GM10266 (cell line): ENCODE data around the gene EIF3F.

Experiments used
- DNase-seq: peaks from one replicate; pipeline ENCODE4 v3.0.0; 2012; ENCODE audit errors: extremely low spot score
- TF ChIP-seq, protein P1 (sequence below): IDR thresholded peaks from 2 replicates; pipeline ENCODE4 v1.5.1; 2012; ENCODE audit warnings: mild to moderate bottlenecking, low read depth; ENCODE audit not compliant: control insufficient read depth, insufficient read depth; ENCODE audit errors: missing control alignments

Gene EIF3F

DNA sequence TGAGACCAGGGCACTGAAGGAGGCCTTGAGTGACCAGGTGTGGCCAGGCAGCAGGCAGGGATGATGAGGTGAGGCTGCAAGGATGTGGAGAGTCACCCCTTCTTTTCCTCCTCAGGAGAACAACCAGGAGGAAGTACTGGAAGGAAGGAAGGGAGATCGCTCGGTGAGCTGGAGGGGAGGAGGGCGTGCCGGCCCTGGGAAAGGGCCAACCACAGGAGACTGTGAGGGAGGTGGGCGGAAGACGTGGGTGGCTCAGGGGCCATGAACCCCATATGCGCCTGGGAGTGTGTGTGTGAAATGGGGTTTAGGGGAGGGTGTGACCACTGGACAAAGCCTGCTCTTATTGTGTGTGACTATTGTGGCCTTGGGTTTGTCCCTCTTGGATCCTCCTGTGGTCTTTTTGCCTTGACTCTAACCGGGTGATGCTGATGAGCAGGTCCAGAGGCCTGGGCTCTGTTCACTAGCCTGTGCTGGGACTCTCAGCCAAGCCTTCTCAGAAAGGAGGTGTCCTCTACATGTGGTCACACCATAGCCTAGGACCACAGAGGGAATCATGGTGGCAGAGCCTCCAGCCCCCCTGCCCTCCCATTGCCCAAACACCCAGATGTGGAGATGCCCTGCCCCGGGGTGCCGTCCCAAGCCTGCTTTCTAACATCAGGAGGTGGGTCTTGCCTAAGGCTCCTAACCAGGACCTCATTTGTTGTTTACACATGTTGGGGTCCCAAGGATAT lies 52.6 kb downstream of the EIF3F start:
- no peak for DNase-seq
- TF ChIP-seq, protein P1, sequence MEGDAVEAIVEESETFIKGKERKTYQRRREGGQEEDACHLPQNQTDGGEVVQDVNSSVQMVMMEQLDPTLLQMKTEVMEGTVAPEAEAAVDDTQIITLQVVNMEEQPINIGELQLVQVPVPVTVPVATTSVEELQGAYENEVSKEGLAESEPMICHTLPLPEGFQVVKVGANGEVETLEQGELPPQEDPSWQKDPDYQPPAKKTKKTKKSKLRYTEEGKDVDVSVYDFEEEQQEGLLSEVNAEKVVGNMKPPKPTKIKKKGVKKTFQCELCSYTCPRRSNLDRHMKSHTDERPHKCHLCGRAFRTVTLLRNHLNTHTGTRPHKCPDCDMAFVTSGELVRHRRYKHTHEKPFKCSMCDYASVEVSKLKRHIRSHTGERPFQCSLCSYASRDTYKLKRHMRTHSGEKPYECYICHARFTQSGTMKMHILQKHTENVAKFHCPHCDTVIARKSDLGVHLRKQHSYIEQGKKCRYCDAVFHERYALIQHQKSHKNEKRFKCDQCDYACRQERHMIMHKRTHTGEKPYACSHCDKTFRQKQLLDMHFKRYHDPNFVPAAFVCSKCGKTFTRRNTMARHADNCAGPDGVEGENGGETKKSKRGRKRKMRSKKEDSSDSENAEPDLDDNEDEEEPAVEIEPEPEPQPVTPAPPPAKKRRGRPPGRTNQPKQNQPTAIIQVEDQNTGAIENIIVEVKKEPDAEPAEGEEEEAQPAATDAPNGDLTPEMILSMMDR = no peak

DNA sequence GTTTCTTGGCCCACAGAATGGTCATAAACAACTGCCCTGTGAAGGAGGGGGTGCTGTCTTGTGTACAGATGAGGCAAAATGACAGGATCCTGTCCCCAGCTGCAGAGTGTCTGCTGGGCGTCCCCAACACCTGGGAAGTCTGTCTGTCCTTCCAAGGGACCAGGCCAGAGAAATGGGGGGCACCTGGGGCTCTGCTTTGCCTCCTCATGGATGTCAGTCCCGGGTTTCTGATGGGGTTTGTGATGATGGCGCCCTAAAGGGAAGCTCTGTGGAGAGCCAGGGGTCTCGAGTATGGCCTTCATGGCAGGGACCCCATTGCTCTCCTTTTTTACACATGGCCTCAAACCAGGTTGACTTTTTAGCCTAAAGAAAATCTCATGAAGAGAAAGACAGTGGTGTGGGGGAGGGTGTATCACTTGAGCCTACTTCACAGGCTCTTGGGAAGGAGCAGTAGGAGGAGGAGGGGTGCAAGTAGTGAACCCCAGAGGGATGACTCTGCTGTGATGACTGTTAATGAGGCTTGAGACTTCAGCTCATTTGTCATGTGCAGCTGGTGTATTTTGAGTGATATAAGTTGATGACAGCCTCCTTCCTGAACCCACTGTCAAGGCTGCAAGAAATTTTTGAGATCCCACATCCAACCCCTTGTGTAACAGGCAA lies 53.3 kb downstream of the EIF3F start:
- TF ChIP-seq, protein P1 = no peak

DNA sequence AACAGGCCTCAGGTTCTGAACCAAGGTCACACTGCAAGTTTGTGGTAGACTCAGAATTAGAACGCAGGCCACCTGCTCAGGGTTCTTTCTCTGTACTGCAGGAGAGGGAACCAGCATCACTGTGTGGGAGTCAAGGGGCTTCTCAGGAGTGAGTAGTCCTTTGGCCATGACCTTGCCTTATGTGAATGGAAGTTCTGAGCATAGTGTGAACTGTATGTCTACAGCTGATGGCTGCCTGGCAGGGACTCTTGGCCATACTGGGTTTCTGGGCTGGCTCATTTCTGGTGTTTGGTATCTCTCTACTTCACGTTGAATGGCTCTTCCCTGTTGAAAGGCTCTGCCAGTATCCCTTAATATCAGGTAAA lies 53.8 kb downstream of the EIF3F start:
- DNase-seq = no peak
- TF ChIP-seq, protein P1 = no peak

More for the DNA sequence above, 53.3 kb downstream of the EIF3F start:
- DNase-seq = no peak

DNA sequence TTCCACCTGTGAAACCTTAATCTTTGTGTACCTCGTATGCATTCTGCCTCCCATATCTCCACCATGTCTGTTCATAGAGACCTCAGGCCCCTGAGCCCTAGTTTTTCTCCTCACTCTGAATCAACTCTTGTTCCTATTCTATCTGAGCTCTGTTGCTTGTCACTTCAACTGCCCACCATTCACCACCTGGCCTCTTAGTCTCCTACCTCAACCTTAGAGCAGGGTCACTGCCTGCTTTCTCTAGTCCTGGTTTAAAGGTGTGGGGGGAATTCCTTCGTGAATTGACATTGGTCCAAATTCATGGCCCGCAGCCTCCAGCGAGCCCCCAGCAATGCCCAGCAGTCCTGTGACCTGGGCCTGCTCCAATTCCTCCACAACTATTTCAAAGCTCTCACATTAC lies 54.4 kb downstream of the EIF3F start:
- DNase-seq = no peak
- TF ChIP-seq, protein P1 = no peak

DNA sequence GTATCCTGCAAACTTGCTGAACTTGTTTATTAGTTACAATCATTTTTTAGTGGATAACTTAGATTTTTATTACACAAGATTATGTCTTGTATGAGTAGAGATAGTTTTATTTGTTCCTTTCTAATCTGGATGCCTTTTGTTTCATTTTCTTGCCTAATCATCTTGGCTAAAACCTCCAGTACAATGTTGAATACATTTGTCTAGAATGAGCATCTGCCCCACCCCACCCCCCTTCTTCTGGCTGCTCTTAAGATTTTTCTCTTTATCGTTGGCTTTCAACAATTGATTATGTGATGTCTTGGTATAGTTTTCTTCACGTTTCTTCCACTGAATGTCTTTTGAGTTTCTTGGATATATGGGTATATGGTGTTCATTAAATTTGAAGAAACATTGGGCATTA lies 56.6 kb downstream of the EIF3F start:
- TF ChIP-seq, protein P1 = no peak
- no peak for DNase-seq

DNA sequence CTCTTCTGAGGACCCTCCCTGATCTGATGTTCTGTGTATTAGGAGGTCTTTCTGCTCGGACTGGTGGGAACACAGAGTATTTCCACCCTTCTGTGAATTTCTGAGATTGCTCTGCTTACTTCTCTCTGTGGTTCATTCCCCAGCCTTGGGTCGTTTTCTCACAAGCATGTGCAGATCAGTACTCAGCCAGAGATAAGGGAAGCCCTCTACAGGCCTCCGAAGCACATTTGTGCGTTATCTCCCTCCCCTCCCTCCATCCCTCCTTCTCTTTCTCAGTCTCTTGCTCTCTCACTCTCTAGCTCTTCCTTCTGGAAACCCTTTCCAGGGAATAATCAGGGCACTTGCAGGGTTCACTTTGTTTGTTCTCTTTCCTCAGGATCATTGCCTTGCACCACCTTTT lies 58.7 kb downstream of the EIF3F start:
- TF ChIP-seq, protein P1 = no peak
- no peak for DNase-seq

DNA sequence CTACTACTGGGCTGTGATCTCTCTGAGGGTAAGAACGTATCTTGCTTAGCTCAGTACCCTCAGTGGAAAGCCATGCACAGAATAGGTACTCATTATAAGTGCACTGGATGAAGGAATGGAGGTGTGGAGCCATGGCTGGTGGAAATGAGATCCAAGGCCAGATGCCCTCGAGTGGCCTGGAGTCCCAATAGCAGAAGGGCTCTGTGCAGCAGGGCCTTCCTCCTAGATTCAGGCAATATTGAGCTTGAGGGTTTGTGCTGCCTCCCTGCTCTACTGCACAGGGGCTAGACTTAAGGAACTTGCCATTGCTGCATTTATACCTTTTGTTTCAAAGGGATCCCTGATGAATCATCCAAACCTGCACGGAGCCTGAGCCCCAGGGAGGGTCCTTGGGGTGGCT lies 60.2 kb downstream of the EIF3F start:
- DNase-seq = no peak
- TF ChIP-seq, protein P1 = no peak
